ENCODE results near the gene APOBEC3C.
"Not testable (repeated sequence)": the region's sequence is repeated elsewhere in the genome, so short reads cannot be mapped to it uniquely, and the experiment has no call there.

APOBEC3C gene

GRCh38 chr22:38984224-38984623 is 29.8 kb upstream of the APOBEC3C start:
- no peak for DNase-seq

- not testable (repeated sequence) for DNase-seq
These were observed 29.0 kb upstream of the APOBEC3C start for GRCh38 chr22:38984784-38985757.

GRCh38 chr22:38986629-38987028 is 27.4 kb upstream of the APOBEC3C start:
- no peak for DNase-seq

- no peak for DNase-seq
These were observed 26.7 kb upstream of the APOBEC3C start for GRCh38 chr22:38987171-38987895.

GRCh38 chr22:38989466-38989865 is 24.6 kb upstream of the APOBEC3C start:
- DNase-seq = no peak

GRCh38 chr22:38992871-38993371 is 21.1 kb upstream of the APOBEC3C start:
- not testable (repeated sequence) for DNase-seq

GRCh38 chr22:38996105-38996504 is 18.0 kb upstream of the APOBEC3C start:
- DNase-seq = no peak

GRCh38 chr22:38997518-38997917 is 16.5 kb upstream of the APOBEC3C start:
- no peak for DNase-seq

GRCh38 chr22:39003165-39003638 is 10.9 kb upstream of the APOBEC3C start:
- DNase-seq = no peak

- no peak for DNase-seq
These were observed 6.9 kb upstream of the APOBEC3C start for GRCh38 chr22:39007177-39007576.

GRCh38 chr22:39008271-39008850 is 5.7 kb upstream of the APOBEC3C start:
- not testable (repeated sequence) for DNase-seq

- DNase-seq = no peak
These were observed 3.1 kb upstream of the APOBEC3C start for GRCh38 chr22:39010946-39011345.

- DNase-seq = no peak
These were observed 1.2 kb upstream of the APOBEC3C start for GRCh38 chr22:39012533-39013511.

GRCh38 chr22:39013561-39013941 is 506 bp upstream of the APOBEC3C start:
- DNase-seq = not testable (repeated sequence)

- not testable (repeated sequence) for DNase-seq
These were observed 665 bp downstream of the APOBEC3C start for GRCh38 chr22:39014723-39015121.

- no peak for DNase-seq
These were observed 2.5 kb downstream of the APOBEC3C start for GRCh38 chr22:39016592-39016991.

- no peak for DNase-seq
These were observed 3.7 kb downstream of the APOBEC3C start for GRCh38 chr22:39017596-39018365.

- not testable (repeated sequence) for DNase-seq
These were observed 6.1 kb downstream of the APOBEC3C start for GRCh38 chr22:39020021-39020651.

GRCh38 chr22:39021552-39022250 is 7.6 kb downstream of the APOBEC3C start:
- no peak for DNase-seq
